Glutamatergic neuron (in vitro differentiated cells): ENCODE results near the gene AHCYL1. TPM values are rescaled to one million over a fixed set of nuclear protein-coding genes. Genes with fewer than 3 reads are reported as not detected.
"Not testable (repeated sequence)": the region's sequence is repeated elsewhere in the genome, so short reads cannot be mapped to it uniquely, and the experiment has no call there.

Experiments
- DNase-seq: peaks from one replicate; pipeline ENCODE4 v3.0.0; 2022
- H3K27ac Mint-ChIP-seq: one replicate; pipeline ENCODE4 v1.8.0; 2020; ENCODE audit warnings: mild to moderate bottlenecking, mixed read lengths, inconsistent platforms; ENCODE audit not compliant: unreplicated experiment
- H3K27me3 Mint-ChIP-seq: one replicate; pipeline ENCODE4 v1.8.0; 2020; ENCODE audit warnings: mild to moderate bottlenecking, moderate library complexity, mixed read lengths, inconsistent platforms; ENCODE audit not compliant: unreplicated experiment
- H3K36me3 Mint-ChIP-seq: one replicate; pipeline ENCODE4 v1.8.0; 2020; ENCODE audit warnings: mild to moderate bottlenecking, mixed read lengths, inconsistent platforms; ENCODE audit not compliant: unreplicated experiment
- H3K4me1 Mint-ChIP-seq: one replicate; pipeline ENCODE4 v1.8.0; 2020; ENCODE audit warnings: mild to moderate bottlenecking, low read depth, mixed read lengths, inconsistent platforms; ENCODE audit not compliant: unreplicated experiment
- H3K4me3 Mint-ChIP-seq: one replicate; pipeline ENCODE4 v1.8.0; 2020; ENCODE audit warnings: mild to moderate bottlenecking, mixed read lengths, inconsistent platforms; ENCODE audit not compliant: unreplicated experiment
- H3K9me3 Mint-ChIP-seq: one replicate; pipeline ENCODE4 v1.8.0; 2020; ENCODE audit warnings: mild to moderate bottlenecking, moderate library complexity, mixed read lengths, inconsistent platforms; ENCODE audit not compliant: unreplicated experiment
- total RNA-seq: library from RNA; stranded (reverse); fragmentation: NEBNext Ultra II Directional; extraction: Animal tissue kit (Norgen Biotek cat#: 25700); gene quantifications from one replicate; pipeline ENCODE4 v1.2.1, GENCODE V29; 2021; ENCODE audit not compliant: unreplicated experiment
- TF ChIP-seq, protein P1 (sequence below): fragments of 200-600 bp; sonication (generic); IDR thresholded peaks from one replicate; pipeline ENCODE4 v1.5.0; 2021; ENCODE audit not compliant: partially characterized antibody, unreplicated experiment

The AHCYL1 gene
- total RNA-seq, 1 donor from 2014 or later: 73.8 TPM

DNA sequence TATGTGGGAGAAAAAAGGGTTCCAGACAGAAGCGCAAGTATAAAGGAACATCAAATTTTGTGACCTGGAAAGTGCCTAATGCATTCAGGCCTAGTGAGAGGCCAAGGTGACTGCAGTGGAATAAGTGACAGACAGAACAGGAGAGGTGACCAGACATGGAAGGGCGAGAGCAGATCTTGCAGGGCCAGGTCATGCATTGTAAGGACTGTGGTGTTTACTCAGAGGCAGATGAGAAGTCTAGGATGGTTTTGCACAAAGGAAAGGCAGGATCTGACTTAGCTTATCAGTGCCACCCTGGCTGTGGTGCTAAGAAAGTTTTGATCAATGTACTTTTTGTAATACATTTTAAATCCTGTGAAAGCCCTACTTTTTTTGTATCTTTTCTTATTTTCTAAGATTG is 34.1 kb upstream of the AHCYL1 start:
- TF ChIP-seq, protein P1, sequence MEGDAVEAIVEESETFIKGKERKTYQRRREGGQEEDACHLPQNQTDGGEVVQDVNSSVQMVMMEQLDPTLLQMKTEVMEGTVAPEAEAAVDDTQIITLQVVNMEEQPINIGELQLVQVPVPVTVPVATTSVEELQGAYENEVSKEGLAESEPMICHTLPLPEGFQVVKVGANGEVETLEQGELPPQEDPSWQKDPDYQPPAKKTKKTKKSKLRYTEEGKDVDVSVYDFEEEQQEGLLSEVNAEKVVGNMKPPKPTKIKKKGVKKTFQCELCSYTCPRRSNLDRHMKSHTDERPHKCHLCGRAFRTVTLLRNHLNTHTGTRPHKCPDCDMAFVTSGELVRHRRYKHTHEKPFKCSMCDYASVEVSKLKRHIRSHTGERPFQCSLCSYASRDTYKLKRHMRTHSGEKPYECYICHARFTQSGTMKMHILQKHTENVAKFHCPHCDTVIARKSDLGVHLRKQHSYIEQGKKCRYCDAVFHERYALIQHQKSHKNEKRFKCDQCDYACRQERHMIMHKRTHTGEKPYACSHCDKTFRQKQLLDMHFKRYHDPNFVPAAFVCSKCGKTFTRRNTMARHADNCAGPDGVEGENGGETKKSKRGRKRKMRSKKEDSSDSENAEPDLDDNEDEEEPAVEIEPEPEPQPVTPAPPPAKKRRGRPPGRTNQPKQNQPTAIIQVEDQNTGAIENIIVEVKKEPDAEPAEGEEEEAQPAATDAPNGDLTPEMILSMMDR: no peak
- peaks cover 2% of the 10 kb centered on the region for H3K27me3 Mint-ChIP-seq
- H3K4me1 Mint-ChIP-seq: no peaks in the 10 kb centered on the region
- H3K4me3 Mint-ChIP-seq: no peak overlapping the region
- peaks cover 4% of the 10 kb centered on the region for H3K36me3 Mint-ChIP-seq
- peaks cover 4% of the 10 kb centered on the region for H3K9me3 Mint-ChIP-seq
- H3K27ac Mint-ChIP-seq: no peak overlapping the region
- no peak for DNase-seq

DNA sequence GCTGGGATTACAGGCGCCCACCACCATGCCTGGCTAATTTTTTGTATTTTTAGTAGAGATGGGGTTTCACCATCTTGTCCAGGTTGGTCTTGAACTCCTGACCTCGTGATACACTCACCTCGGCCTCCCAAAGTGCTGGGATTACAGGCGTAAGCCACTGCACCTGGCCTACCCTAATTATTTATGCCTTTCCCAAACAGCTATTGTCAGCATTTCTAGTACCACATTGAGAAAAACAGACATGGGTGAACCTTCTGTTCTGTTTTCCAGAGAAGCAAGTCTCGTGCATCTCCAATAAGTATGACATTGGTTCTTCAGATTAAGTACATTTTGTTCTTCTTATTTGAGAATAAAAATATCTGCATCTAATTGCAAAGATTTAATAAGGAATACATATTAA is 33.1 kb upstream of the AHCYL1 start:
- not testable (repeated sequence) for H3K27me3 Mint-ChIP-seq, H3K36me3 Mint-ChIP-seq, H3K4me1 Mint-ChIP-seq, H3K27ac Mint-ChIP-seq, DNase-seq, H3K4me3 Mint-ChIP-seq, H3K9me3 Mint-ChIP-seq

DNA sequence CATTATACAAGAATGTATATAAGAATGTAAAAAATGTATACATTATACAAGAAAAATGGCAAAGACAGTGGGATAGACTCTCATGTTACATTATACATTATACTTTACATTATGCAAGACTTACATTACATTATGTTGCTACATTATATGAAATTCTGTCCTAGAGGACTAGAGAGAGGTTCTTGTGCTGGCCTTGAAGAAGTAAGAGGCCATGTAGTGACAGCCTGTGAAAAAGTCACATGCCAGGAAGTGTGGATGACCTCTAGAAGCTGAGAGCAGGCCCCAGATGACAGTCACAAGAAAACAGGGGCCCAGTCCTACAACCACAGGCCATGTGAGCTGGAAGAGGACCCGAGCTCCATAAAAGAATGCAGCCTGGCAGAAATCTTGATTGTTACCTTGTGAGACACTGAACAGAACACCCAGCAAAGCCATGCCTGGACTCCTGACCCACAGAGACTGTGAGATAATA is 30.5 kb upstream of the AHCYL1 start:
- Mint-ChIP-seq H3K4me3 (no peak overlapping the region), H3K27me3 (no peaks in the 10 kb centered on the region), H3K27ac (no peak overlapping the region), H3K9me3 (peaks cover 2% of the 10 kb centered on the region), H3K4me1 (no peaks in the 10 kb centered on the region), H3K36me3 (no peaks in the 10 kb centered on the region)
- DNase-seq: no peak
- TF ChIP-seq, protein P1: no peak

DNA sequence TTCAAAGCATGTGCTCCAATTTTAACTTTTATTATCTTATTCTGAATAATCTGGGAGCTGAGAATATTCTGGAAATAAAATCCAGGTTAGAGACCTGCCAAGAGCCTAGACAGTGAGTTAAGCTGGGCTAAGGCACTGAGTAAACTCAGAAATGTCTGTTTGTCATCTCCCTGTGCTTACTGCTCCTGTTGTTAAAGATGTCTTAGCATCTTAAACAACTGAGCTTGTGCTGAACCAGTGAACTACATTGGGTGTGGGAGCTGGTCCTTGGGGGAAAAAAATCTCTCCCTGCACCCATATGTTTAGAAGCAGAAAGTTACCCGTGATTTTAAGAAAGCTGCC is 25.0 kb upstream of the AHCYL1 start:
- Mint-ChIP-seq H3K4me1 (peaks cover 3% of the 10 kb centered on the region), H3K9me3 (peaks cover 2% of the 10 kb centered on the region), H3K4me3 (no peak overlapping the region), H3K27ac (no peak overlapping the region), H3K27me3 (no peaks in the 10 kb centered on the region), H3K36me3 (no peaks in the 10 kb centered on the region)
- TF ChIP-seq, protein P1: no peak
- no peak for DNase-seq

- Mint-ChIP-seq H3K9me3 (peaks cover 2% of the 10 kb centered on the region), H3K36me3 (peaks cover 1% of the 10 kb centered on the region), H3K27me3 (no peaks in the 10 kb centered on the region), H3K27ac (no peak overlapping the region), H3K4me3 (no peak overlapping the region), H3K4me1 (peaks cover 3% of the 10 kb centered on the region)
- no peak for DNase-seq
- TF ChIP-seq, protein P1: no peak
These were observed 24.4 kb upstream of the AHCYL1 start for GRCh38 chr1:109959974-109960744.
